Cardiac atrium fibroblast (primary cell): ENCODE measurements around the gene GUCA1C. TPM values are rescaled to one million over a fixed set of nuclear protein-coding genes. Genes with fewer than 3 reads are reported as not detected.

Experiments
- total RNA-seq: library from RNA; depleted of rRNA; stranded (reverse); fragments of >200 nt; gene quantifications from 2 replicates; pipeline ENCODE4 v1.2.3, GENCODE V29; 2015

The GUCA1C gene, protein sequence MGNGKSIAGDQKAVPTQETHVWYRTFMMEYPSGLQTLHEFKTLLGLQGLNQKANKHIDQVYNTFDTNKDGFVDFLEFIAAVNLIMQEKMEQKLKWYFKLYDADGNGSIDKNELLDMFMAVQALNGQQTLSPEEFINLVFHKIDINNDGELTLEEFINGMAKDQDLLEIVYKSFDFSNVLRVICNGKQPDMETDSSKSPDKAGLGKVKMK
- not detected in 2 replicates for total RNA-seq

DNA sequence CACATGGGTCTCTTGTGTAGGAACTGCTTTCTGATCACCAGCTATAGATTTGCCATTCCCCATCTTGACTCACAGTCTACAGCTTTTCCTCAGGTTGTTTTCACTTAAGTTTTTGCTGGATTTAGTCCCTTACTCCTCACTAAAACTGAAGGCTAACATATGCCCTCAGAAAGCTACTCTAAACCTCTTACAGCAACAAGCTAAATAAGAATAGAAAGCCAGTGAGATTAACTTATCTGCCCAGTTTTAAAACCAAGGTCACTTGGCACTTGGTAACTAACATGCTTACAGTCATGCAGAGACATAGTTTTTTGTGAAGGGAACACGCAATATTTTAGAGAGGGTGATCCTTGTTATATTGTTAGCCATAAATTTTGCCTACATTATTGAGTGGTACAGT, at the start of gene GUCA1C:
TSS of gene GUCA1C (minus strand) at position 180 of the 400 bp plus-strand sequence. CDS start at position 63, 117 bp downstream.

Other genes starting within 250 kb of the GUCA1C start
- gene RETNLB, start 196.5 kb downstream of the GUCA1C start, total RNA-seq, result not detected in 2 replicates
- not detected in 2 replicates for gene TRAT1, start 131.1 kb downstream of the GUCA1C start, total RNA-seq
- gene MORC1, start 164.3 kb upstream of the GUCA1C start, total RNA-seq, result not detected in 2 replicates
- gene C3orf85, start 182.8 kb upstream of the GUCA1C start, total RNA-seq, result not detected in 2 replicates